Myocyte (in vitro differentiated cells): Measurements from ENCODE around the gene HDAC9. TPM values are rescaled to one million over a fixed set of nuclear protein-coding genes. Genes with fewer than 3 reads are reported as not detected.

Experiments used
- DNase-seq: peaks from one replicate; pipeline ENCODE4 v3.0.0-alpha.2; 2012; ENCODE audit warnings: low read depth
- total RNA-seq: library from RNA; depleted of rRNA; stranded (reverse); fragments of >200 nt; gene quantifications from 2 replicates; pipeline ENCODE4 v1.2.3, GENCODE V29; 2014

Gene HDAC9
- total RNA-seq, 1 donor from 2014 or later, result 136 TPM

GRCh38 chr7:18494406-18494805 lies 1.1 kb upstream of the HDAC9 start:
- no peak for DNase-seq

DNA sequence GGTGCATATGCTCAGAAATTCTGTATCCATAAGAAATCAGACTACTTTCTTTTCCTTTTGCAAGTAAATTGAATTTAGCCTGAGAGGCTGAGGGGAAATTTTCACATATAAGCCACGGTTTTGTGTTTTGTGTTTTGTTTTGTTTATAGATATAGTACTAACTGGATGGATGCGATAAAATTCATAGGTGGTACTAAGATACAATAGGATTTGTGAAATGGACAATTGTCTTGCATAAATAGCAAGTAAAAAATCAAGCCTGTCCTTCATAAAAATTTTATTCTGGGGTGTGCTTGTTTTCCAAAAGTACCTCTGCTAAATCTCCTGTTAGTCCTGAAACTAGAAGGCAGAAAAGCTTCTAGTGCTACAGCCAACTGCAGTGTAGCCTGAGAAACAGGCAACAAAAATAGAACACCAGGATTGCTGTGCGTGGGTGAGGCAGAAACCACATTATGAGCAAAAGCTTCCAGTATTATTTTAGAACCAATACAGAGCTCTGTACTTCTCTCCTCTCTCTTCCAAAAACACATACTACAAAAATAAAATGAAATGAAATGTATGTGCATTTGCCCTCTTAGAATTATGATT lies 634 bp upstream of the HDAC9 start:
- DNase-seq, result peak; percentile 91

DNA sequence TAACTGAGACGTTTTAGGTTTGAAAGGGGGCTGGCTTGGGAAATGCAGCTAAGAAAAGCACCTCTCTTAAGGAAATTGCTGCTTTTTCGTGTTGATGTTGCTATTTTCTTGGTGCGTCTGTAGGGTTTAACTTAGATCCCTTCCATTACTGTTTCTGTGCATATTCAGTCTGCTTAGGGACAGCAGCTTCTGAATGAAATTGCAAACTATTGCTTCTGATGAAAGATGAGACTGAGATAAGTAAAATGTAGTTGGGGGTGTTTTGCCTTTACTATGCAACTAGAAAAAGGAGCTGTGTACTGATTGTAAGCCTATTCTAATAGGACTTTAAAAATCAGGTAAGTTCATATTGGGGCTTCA lies 772 bp downstream of the HDAC9 start:
- DNase-seq, result no peak

GRCh38 chr7:18497082-18497481 lies 1.5 kb downstream of the HDAC9 start:
- DNase-seq, result no peak

DNA sequence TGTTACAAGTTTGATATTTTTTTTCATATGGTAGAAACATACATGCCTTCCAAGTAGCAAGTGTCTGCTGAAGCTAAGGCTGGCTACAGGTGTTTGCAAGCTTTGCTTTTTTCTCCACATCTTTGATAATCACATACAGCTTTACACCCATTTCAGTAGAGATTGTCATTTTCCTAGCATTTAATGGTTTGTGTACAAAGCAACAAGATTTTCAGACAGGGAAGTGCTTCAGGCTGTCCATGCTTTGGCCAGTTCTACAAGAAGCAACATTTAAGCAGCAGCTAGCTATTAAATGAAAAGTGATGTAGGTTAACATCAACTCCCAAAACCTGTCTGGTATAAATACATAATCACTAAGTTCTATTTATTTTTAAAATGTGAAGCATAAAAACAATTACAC lies 2.3 kb downstream of the HDAC9 start:
- DNase-seq, result no peak

- DNase-seq, result peak; percentile 87
These were observed 2.8 kb downstream of the HDAC9 start for GRCh38 chr7:18498341-18498740.

DNA sequence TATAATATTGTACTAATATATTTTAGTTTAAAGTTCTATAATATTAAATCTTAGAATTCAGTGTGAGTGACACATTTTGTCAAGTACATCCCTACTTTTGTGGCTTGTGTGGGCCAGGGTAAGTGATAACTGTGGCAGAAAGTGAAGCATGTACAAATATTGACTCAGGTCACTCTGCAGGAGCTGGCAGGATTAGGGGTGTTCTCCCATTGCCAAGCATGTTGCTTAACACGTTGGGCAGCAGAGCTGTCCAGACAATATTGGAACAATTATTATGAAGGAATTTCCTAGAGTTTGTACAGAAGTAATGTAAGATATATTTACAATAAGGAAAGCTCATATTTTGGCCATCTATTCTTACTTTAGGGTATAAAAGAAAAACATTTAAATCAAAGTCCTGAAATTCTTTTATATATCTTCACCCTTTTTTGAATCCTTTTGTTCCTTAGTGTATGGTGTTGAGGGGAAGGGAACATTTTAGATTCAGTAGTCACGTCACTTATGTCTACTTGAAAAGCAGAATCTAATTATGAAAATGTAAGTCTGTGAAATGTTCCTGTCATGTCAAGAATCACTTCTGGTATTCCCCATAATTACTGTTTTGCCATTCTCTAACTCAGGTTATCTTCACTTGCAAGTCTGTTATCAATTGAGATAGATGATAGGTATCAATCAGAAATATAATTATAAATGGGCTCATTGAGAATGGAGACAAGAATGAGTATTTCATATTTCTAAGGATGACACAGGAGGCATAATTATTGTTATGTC lies 4.0 kb downstream of the HDAC9 start:
- no peak for DNase-seq

- no peak for DNase-seq
These were observed 7.7 kb downstream of the HDAC9 start for GRCh38 chr7:18503126-18503866.

- DNase-seq, result peak; percentile 57
These were observed 9.4 kb downstream of the HDAC9 start for GRCh38 chr7:18504965-18505364.

- DNase-seq, result peak; percentile 85
These were observed 10.4 kb downstream of the HDAC9 start for GRCh38 chr7:18505870-18506460.

DNA sequence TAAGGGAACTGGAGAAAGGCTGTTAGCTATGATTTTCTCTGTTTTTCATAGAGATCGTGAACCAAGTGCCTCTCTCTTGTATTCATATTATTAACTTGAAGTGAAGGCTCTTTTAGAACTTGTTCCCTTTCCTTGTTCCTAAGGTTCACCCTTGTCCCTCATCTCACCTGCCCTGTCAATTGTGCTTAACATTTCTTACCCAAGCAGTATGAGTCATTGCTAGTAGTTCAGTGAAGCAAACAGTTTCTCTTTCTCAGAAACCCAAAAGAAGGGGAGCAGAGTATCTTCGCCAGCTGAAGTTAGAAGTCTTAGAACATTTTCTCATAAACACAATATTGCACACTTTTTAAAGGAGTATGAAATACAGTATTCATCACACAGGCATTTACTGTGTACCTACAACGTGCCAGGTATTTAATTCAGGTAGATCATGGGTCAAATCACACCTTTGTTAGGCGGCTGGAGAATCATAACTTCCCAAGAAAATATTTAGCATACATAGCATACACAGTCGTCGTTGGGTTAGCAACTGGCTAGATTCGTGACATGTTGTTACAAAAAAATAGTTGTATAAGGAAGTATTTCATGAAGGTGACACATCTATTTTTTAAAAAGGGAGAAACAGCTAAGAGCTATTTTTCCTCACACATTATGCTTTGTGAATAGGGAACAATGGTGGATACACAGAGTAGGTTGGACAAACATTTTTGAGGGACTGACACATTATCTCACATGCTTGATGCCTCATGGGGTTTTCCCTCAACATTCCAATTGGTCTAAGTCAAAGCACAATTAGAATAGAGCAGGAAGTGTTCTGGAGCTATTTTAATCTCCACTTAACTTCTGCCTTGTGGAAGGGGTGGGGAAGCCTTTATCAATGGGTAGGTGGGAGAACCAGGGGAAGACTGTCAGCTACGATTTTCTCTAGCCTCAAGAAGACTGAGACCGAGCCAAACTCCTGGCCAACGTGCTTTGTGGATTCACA lies 13.2 kb downstream of the HDAC9 start:
- peak; percentile 98 for DNase-seq

- peak; percentile 43 for DNase-seq
These were observed 13.9 kb downstream of the HDAC9 start for GRCh38 chr7:18509481-18509880.

DNA sequence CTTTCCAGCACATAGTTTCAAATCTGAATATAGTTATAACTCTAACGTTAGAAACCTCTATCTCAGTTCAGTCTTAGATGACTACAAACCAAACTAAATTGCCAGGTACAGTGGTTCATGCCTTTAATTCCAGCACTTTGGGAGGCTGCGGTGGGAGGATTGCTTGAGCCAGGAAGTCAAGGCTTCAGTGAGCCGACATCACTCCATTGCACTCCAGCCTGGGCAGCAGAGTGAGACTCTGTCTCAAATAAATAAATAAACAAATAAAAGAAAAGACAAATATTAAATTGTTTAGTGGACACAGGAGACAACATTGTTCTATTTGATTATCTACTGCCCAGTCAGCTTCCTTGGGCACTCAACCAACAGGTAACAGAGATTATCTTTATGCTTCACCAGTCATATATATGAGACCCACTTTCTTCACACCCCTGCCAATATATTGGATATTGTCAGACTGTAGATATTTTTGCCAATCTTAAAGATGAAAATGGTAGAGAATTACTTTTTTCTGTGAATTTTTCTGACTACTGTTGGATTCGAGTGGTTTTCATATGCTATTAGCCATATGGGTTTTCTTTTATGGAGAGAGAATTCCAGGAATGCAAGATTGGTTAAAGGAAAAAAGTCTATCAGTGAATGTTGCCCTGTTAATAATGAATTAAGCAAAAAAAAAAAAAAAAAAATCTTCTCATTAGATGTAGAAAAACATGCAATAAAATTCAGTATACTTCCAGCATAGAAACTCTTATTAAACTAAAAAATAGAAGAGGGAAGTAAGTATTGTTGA lies 16.0 kb downstream of the HDAC9 start:
- no peak for DNase-seq

DNA sequence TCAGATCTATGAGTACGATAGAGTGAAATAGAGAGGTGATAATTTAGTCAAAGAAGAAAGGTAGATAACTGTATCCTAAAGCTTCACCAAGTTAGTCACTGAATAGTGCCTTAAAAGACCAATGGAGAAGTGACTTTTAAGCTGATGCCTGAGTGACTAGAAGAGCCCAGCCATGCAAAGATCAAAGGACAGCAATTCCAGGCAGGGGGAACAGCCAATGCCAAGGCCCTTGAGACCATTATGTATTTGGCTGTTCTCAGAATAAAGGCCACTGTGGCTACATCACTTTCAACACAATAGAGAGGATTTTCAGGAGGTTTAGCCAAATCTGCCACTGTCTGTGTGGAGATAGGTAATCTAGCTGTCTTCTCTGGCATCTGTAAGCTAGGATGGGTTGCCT lies 17.8 kb downstream of the HDAC9 start:
- DNase-seq, result no peak

- DNase-seq, result no peak
These were observed 19.5 kb downstream of the HDAC9 start for GRCh38 chr7:18515067-18515466.

- DNase-seq, result no peak
These were observed 22.1 kb downstream of the HDAC9 start for GRCh38 chr7:18517646-18518045.

DNA sequence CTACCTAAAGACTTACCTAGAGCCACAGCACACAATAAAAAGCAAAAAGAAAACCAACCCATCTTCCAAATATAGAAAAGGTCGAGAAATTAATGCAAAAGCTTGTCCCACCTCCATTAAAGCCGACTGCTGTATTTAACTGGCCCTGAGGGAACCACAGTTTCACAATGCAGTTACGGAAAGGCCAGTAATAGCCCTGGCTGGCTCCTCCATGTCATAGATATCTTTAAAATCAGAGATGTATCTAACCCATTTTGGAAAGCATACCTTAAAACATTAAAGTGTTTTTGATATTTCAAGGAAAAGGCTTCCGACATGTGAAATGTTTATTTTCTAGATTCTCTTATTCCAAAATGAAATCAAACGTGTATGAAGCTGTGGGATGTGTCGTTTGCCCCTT lies 23.0 kb downstream of the HDAC9 start:
- no peak for DNase-seq

DNA sequence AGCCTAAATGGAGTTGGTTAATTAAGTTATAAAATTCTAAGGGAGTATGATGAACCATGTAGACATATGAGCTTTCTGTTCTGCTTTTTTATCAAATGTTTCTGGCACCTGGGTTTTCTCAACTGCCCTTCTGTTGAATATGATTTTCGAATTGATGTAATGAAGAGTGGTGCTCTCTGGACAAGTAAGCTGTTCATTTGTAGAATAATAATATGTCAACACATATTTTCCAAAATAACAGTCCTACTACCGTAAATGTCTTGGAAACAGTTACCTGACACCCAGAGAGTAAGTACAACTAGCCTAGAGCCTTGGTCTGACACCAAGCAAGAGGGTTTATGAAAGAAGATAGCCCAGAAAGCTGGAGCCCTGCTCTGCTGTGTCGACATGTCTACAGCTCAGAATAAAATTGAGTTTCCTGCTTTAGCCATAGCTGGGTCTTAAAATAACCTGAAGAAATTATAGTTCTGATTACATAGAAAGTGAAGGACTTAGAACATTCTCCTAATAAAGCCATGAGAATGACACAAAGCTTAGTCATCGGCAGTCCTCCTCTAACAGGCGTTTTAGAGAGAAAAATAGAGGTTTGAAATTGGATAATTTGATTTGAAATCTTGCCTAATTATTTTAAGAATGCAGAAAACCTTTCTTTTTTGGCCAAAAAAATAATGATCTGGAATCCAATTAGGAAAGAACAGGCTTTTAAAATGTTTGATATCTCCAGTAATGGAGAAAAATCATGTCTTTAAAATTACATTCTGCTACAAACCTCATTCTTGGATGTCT lies 25.1 kb downstream of the HDAC9 start:
- DNase-seq, result peak; percentile 66

GRCh38 chr7:18521236-18521589 lies 25.7 kb downstream of the HDAC9 start:
- DNase-seq, result no peak
